Measurements from ENCODE around the gene SLPI.

SLPI gene

GRCh38 chr20:45247865-45248264 lies 6.5 kb downstream of the SLPI start:
- Histone ChIP-seq H2AK5ac (ENCODE audit: low read depth, low read length) (no peak overlapping the region), H3K14ac (ENCODE audit: low read length) (no peak overlapping the region), H3K4me3 (ENCODE audit: low read length in 2 of 2) (no peak overlapping the region), H3K4me2 (ENCODE audit: insufficient read depth, low read length, poor library complexity, severe bottlenecking) (no peak overlapping the region), H2BK5ac (ENCODE audit: low read length) (no peak overlapping the region), H3K18ac (ENCODE audit: low read length) (no peak overlapping the region), H3K9ac (ENCODE audit: low read depth, low read length, poor library complexity) (no peak overlapping the region), H3K79me1 (ENCODE audit: low read depth, low read length) (no peaks in the 10 kb centered on the region), H4K8ac (ENCODE audit: low read depth, low read length) (no peak overlapping the region), H4K91ac (ENCODE audit: low read depth, low read length, poor library complexity) (no peak overlapping the region), H3K4ac (ENCODE audit: low read length) (no peak overlapping the region), H3K27me3 (ENCODE audit: control insufficient read depth in 3 of 3, insufficient read depth in 3 of 3, low read depth in 1 of 3, low read length in 3 of 3) (peaks cover 0 to 48% (median 0%) of the 10 kb centered on the region in 3 experiments), H3K36me3 (replicated peaks in 1 of 2; ENCODE audit: control insufficient read depth in 2 of 2, insufficient read depth in 2 of 2, low read length in 2 of 2) (no peaks in the 10 kb centered on the region), H3K23ac (ENCODE audit: low read depth, low read length, poor library complexity) (no peak overlapping the region), H2BK12ac (ENCODE audit: low read length) (no peak overlapping the region), H3K27ac (replicated peaks; ENCODE audit: low read length) (no peak overlapping the region), H2AFZ (ENCODE audit: low read length) (no peak overlapping the region), H2BK120ac (ENCODE audit: low read depth, low read length) (no peak overlapping the region), H3K4me1 (ENCODE audit: control insufficient read depth in 2 of 2, insufficient read depth in 1 of 2, low read depth in 1 of 2, low read length in 2 of 2) (no peaks in the 10 kb centered on the region), H2BK15ac (ENCODE audit: low read length) (no peak overlapping the region), H3K9me3 (replicated peaks in 1 of 2; ENCODE audit: control insufficient read depth in 2 of 2, insufficient read depth in 1 of 2, low read depth in 1 of 2, low read length in 2 of 2) (no peaks in the 10 kb centered on the region)
- DNase-seq (ENCODE audit: low spot score): no peak
- no CpG with 5 or more reads among the region's 1 CpG for WGBS, 2 donors (ENCODE audit: extremely low coverage in 2 of 2, insufficient read length in 2 of 2, insufficient replicate concordance in 1 of 2)

DNA sequence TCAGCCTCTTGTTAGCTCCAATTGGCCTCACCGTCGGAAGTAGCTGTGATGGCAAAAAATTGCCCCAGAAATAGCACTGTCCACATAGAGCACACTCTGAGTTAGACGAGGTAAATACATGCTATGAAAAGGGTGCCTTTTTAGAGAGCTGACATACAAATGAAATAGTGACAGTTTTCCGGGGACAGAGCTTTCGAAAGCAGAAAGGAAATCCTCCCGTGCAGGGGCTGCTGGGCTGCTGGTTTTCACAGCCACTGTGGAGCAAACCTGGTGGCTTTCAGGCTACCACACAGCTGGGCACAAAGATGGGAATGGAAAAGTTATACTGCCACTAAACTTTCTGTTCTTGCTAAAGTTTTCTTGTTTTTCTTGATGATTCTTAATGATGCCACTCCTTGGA lies 8.3 kb downstream of the SLPI start:
- Histone ChIP-seq H3K4me1 (ENCODE audit: control insufficient read depth in 2 of 2, insufficient read depth in 1 of 2, low read depth in 1 of 2, low read length in 2 of 2) (no peaks in the 10 kb centered on the region), H3K27me3 (ENCODE audit: control insufficient read depth in 3 of 3, insufficient read depth in 3 of 3, low read depth in 1 of 3, low read length in 3 of 3) (peaks cover 0 to 35% (median 0%) of the 10 kb centered on the region in 3 experiments), H3K9me3 (replicated peaks in 1 of 2; ENCODE audit: control insufficient read depth in 2 of 2, insufficient read depth in 1 of 2, low read depth in 1 of 2, low read length in 2 of 2) (no peaks in the 10 kb centered on the region), H3K14ac (ENCODE audit: low read length) (no peak overlapping the region), H3K79me1 (ENCODE audit: low read depth, low read length) (no peaks in the 10 kb centered on the region), H4K91ac (ENCODE audit: low read depth, low read length, poor library complexity) (no peak overlapping the region), H3K23ac (ENCODE audit: low read depth, low read length, poor library complexity) (no peak overlapping the region), H4K8ac (ENCODE audit: low read depth, low read length) (no peak overlapping the region), H3K4me2 (ENCODE audit: insufficient read depth, low read length, poor library complexity, severe bottlenecking) (no peak overlapping the region), H3K36me3 (replicated peaks in 1 of 2; ENCODE audit: control insufficient read depth in 2 of 2, insufficient read depth in 2 of 2, low read length in 2 of 2) (no peaks in the 10 kb centered on the region), H2BK120ac (ENCODE audit: low read depth, low read length) (no peak overlapping the region), H2BK15ac (ENCODE audit: low read length) (no peak overlapping the region), H2BK12ac (ENCODE audit: low read length) (no peak overlapping the region), H2AFZ (ENCODE audit: low read length) (no peak overlapping the region), H3K18ac (ENCODE audit: low read length) (no peak overlapping the region), H2AK5ac (ENCODE audit: low read depth, low read length) (no peak overlapping the region), H3K9ac (ENCODE audit: low read depth, low read length, poor library complexity) (no peak overlapping the region), H2BK5ac (ENCODE audit: low read length) (no peak overlapping the region), H3K4ac (ENCODE audit: low read length) (no peak overlapping the region), H3K27ac (replicated peaks; ENCODE audit: low read length) (no peak overlapping the region), H3K4me3 (ENCODE audit: low read length in 2 of 2) (no peak overlapping the region)
- WGBS, 2 donors (ENCODE audit: extremely low coverage in 2 of 2, insufficient read length in 2 of 2, insufficient replicate concordance in 1 of 2): no CpG with 5 or more reads among the region's 6 CpGs
- no peak for DNase-seq (ENCODE audit: low spot score)

DNA sequence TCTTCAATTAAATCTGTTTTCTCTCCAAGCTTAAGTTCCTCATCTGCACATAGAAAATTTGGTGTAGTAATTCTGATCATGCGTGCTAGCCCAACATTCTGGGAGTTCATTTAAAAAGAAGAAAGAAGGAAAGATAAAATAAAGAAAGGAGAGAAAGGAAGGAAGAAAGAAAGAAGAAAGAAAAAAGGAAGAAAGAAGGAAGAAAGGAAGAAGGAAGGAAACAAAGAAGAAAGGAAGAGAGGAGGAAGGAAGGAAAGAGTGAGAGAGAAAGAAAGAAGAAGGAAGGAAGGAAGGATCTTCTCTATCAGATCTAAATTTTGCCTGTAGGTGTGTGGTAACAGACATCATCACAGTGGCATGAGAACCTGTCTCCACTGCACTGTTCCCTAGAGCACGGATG lies 16.2 kb downstream of the SLPI start:
- Histone ChIP-seq H3K18ac (ENCODE audit: low read length) (no peak overlapping the region), H3K4me3 (ENCODE audit: low read length in 2 of 2) (no peak overlapping the region), H2BK120ac (ENCODE audit: low read depth, low read length) (no peak overlapping the region), H3K4me2 (ENCODE audit: insufficient read depth, low read length, poor library complexity, severe bottlenecking) (no peak overlapping the region), H3K27ac (replicated peaks; ENCODE audit: low read length) (no peak overlapping the region), H3K27me3 (ENCODE audit: control insufficient read depth in 3 of 3, insufficient read depth in 3 of 3, low read depth in 1 of 3, low read length in 3 of 3) (no peaks in the 10 kb centered on the region), H3K9me3 (replicated peaks in 1 of 2; ENCODE audit: control insufficient read depth in 2 of 2, insufficient read depth in 1 of 2, low read depth in 1 of 2, low read length in 2 of 2) (peaks cover 0 to 2% of the 10 kb centered on the region in 2 donors), H2BK15ac (ENCODE audit: low read length) (no peak overlapping the region), H4K91ac (ENCODE audit: low read depth, low read length, poor library complexity) (no peak overlapping the region), H3K14ac (ENCODE audit: low read length) (no peak overlapping the region), H2AFZ (ENCODE audit: low read length) (no peak overlapping the region), H2BK5ac (ENCODE audit: low read length) (no peak overlapping the region), H3K4me1 (ENCODE audit: control insufficient read depth in 2 of 2, insufficient read depth in 1 of 2, low read depth in 1 of 2, low read length in 2 of 2) (no peaks in the 10 kb centered on the region), H3K36me3 (replicated peaks in 1 of 2; ENCODE audit: control insufficient read depth in 2 of 2, insufficient read depth in 2 of 2, low read length in 2 of 2) (no peaks in the 10 kb centered on the region), H4K8ac (ENCODE audit: low read depth, low read length) (no peak overlapping the region), H3K4ac (ENCODE audit: low read length) (no peak overlapping the region), H3K79me1 (ENCODE audit: low read depth, low read length) (no peaks in the 10 kb centered on the region), H2AK5ac (ENCODE audit: low read depth, low read length) (no peak overlapping the region), H3K23ac (ENCODE audit: low read depth, low read length, poor library complexity) (no peak overlapping the region), H2BK12ac (ENCODE audit: low read length) (no peak overlapping the region), H3K9ac (ENCODE audit: low read depth, low read length, poor library complexity) (no peak overlapping the region)
- no peak for DNase-seq (ENCODE audit: low spot score)
- WGBS, 2 donors (ENCODE audit: extremely low coverage in 2 of 2, insufficient read length in 2 of 2, insufficient replicate concordance in 1 of 2): no CpG with 5 or more reads among the region's 2 CpGs

GRCh38 chr20:45235995-45236394 lies 18.4 kb downstream of the SLPI start:
- Histone ChIP-seq H3K27ac (replicated peaks; ENCODE audit: low read length) (no peak overlapping the region), H3K36me3 (replicated peaks in 1 of 2; ENCODE audit: control insufficient read depth in 2 of 2, insufficient read depth in 2 of 2, low read length in 2 of 2) (no peaks in the 10 kb centered on the region), H2BK12ac (ENCODE audit: low read length) (no peak overlapping the region), H2AK5ac (ENCODE audit: low read depth, low read length) (no peak overlapping the region), H3K4me3 (ENCODE audit: low read length in 2 of 2) (no peak overlapping the region), H2BK120ac (ENCODE audit: low read depth, low read length) (no peak overlapping the region), H3K79me1 (ENCODE audit: low read depth, low read length) (no peaks in the 10 kb centered on the region), H3K14ac (ENCODE audit: low read length) (no peak overlapping the region), H3K27me3 (ENCODE audit: control insufficient read depth in 3 of 3, insufficient read depth in 3 of 3, low read depth in 1 of 3, low read length in 3 of 3) (peaks cover 0 to 5% (median 0%) of the 10 kb centered on the region in 3 experiments), H3K18ac (ENCODE audit: low read length) (no peak overlapping the region), H3K9me3 (replicated peaks in 1 of 2; ENCODE audit: control insufficient read depth in 2 of 2, insufficient read depth in 1 of 2, low read depth in 1 of 2, low read length in 2 of 2) (peaks cover 0 to 2% of the 10 kb centered on the region in 2 donors), H2BK15ac (ENCODE audit: low read length) (no peak overlapping the region), H2BK5ac (ENCODE audit: low read length) (no peak overlapping the region), H3K9ac (ENCODE audit: low read depth, low read length, poor library complexity) (no peak overlapping the region), H3K4ac (ENCODE audit: low read length) (no peak overlapping the region), H2AFZ (ENCODE audit: low read length) (no peak overlapping the region), H3K23ac (ENCODE audit: low read depth, low read length, poor library complexity) (no peak overlapping the region), H4K91ac (ENCODE audit: low read depth, low read length, poor library complexity) (no peak overlapping the region), H3K4me2 (ENCODE audit: insufficient read depth, low read length, poor library complexity, severe bottlenecking) (no peak overlapping the region), H3K4me1 (ENCODE audit: control insufficient read depth in 2 of 2, insufficient read depth in 1 of 2, low read depth in 1 of 2, low read length in 2 of 2) (no peaks in the 10 kb centered on the region), H4K8ac (ENCODE audit: low read depth, low read length) (no peak overlapping the region)
- no CpG with 5 or more reads among the region's 4 CpGs for WGBS, 2 donors (ENCODE audit: extremely low coverage in 2 of 2, insufficient read length in 2 of 2, insufficient replicate concordance in 1 of 2)
- DNase-seq (ENCODE audit: low spot score): no peak

Measured in neuronal stem cell (in vitro differentiated cells).